GM13977 (cell line): Measurements from ENCODE around the gene GTPBP1.

ENCODE experiments used
- DNase-seq: peaks from one replicate; pipeline ENCODE4 v3.0.0; 2012; ENCODE audit warnings: low spot score
- in situ Hi-C: fragments of 300-500 bp; cut with MboI; formaldehyde crosslinking; loops from one replicate; pipeline ENCODE4 v1.12.0; 2022; ENCODE audit warnings: low sequenced_read_pairs, low pct_unique_long_range_greater_than_20kb, mixed read lengths, inconsistent platforms; ENCODE audit not compliant: unreplicated experiment
- TF ChIP-seq, protein P1 (sequence below): IDR thresholded peaks from 2 replicates; pipeline ENCODE4 v1.5.1; 2012; ENCODE audit warnings: mild to moderate bottlenecking, control low read depth; ENCODE audit not compliant: insufficient read depth; ENCODE audit errors: extremely low read depth, missing control alignments

The GTPBP1 gene

DNA sequence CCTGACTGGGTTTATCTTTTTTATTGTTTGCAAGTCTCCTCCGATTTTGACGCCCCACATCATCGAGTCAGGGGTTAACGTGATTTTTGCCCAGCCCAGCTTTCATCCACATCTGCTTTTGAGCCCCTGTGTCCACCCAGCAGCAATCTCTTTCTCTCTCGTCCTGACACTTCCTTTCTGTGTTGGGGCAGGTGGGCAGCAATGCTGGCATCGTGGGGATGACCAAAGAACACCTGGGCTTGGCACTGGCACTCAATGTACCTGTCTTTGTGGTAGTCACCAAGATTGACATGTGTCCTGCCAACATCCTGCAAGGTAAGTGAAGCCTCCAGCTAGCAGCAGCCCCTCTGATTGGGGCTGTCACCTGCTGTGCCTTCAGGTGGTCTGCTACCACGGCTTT lies 15.8 kb downstream of the GTPBP1 start:
- in situ Hi-C loops = no loop called here
- TF ChIP-seq, protein P1, sequence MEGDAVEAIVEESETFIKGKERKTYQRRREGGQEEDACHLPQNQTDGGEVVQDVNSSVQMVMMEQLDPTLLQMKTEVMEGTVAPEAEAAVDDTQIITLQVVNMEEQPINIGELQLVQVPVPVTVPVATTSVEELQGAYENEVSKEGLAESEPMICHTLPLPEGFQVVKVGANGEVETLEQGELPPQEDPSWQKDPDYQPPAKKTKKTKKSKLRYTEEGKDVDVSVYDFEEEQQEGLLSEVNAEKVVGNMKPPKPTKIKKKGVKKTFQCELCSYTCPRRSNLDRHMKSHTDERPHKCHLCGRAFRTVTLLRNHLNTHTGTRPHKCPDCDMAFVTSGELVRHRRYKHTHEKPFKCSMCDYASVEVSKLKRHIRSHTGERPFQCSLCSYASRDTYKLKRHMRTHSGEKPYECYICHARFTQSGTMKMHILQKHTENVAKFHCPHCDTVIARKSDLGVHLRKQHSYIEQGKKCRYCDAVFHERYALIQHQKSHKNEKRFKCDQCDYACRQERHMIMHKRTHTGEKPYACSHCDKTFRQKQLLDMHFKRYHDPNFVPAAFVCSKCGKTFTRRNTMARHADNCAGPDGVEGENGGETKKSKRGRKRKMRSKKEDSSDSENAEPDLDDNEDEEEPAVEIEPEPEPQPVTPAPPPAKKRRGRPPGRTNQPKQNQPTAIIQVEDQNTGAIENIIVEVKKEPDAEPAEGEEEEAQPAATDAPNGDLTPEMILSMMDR = no peak
- DNase-seq = no peak

GRCh38 chr22:38724176-38724575 lies 18.4 kb downstream of the GTPBP1 start:
- no peak for DNase-seq
- in situ Hi-C loops = no loop called here

GRCh38 chr22:38724926-38725571 lies 19.3 kb downstream of the GTPBP1 start:
- no peak for DNase-seq
- TF ChIP-seq, protein P1 = peak; percentile 41
- in situ Hi-C loops = no loop called here

More at GRCh38 chr22:38724176-38724575, 18.4 kb downstream of the GTPBP1 start:
- TF ChIP-seq, protein P1 = no peak

DNA sequence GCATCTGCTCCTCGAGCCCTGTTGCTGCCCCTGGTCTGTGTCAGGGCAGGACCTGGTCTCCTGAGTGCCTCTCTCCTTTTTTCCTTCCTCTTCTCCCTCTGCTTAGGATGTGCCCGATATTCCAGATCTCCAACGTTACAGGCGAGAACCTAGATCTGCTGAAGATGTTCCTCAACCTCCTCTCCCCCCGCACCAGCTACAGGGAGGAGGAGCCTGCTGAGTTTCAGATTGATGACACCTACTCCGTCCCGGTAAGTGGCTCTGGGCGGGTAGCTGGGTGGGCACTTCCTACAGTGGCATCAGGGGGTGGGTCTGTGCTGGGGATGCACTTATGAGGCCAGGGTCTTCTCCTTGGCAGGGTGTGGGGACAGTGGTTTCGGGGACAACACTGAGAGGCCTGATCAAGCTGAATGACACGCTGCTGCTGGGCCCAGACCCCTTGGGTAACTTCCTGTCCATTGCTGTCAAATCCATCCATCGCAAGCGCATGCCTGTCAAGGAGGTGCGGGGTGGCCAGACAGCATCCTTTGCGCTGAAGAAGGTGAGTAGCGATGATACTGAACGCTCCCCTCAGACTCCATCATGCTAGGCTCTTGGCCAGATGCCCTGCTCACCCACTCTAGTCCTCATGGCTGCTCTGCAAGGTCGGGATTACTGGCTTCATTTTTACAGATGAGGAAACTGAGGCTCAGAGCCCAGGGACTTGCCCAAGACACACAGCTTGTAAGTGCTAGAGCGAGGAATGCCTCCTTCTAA lies 20.3 kb downstream of the GTPBP1 start:
- no peak for DNase-seq
- in situ Hi-C loops = no loop called here

GRCh38 chr22:38727123-38727522 lies 21.4 kb downstream of the GTPBP1 start:
- TF ChIP-seq, protein P1 = no peak
- no peak for DNase-seq
- in situ Hi-C loops = no loop called here

More for the DNA sequence above, 20.3 kb downstream of the GTPBP1 start:
- TF ChIP-seq, protein P1 = no peak

- in situ Hi-C loops = no loop called here
- no peak for DNase-seq
- TF ChIP-seq, protein P1 = no peak
Observed at GRCh38 chr22:38727530-38728451, 22.0 kb downstream of the GTPBP1 start.
